ENCODE results near the gene GLYR1.

DNA sequence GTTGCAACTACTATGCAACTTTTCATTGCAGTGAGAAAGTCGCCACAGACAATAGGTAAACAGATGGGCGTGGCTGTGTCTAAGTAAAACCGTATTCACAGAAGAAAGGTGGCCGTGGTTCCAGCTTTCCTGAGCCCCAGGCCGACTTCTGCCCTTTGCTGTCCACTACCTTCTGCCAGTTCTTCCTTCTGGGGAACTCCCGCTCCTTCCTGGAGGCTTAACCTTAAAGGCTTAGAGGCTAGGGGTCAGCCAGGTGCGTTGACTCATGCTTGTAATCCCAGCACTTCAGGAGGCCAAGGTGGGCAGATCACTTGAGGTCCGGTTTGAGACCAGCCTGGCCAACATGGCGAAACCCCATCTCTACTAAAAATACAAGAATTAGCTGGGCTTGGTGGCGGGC, 56.8 kb downstream of the GLYR1 start:
- TF ChIP-seq, protein P1, sequence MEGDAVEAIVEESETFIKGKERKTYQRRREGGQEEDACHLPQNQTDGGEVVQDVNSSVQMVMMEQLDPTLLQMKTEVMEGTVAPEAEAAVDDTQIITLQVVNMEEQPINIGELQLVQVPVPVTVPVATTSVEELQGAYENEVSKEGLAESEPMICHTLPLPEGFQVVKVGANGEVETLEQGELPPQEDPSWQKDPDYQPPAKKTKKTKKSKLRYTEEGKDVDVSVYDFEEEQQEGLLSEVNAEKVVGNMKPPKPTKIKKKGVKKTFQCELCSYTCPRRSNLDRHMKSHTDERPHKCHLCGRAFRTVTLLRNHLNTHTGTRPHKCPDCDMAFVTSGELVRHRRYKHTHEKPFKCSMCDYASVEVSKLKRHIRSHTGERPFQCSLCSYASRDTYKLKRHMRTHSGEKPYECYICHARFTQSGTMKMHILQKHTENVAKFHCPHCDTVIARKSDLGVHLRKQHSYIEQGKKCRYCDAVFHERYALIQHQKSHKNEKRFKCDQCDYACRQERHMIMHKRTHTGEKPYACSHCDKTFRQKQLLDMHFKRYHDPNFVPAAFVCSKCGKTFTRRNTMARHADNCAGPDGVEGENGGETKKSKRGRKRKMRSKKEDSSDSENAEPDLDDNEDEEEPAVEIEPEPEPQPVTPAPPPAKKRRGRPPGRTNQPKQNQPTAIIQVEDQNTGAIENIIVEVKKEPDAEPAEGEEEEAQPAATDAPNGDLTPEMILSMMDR (IDR thresholded peaks at IDR 0.05), result no peak
- TF ChIP-seq POLR2A (IDR thresholded peaks at IDR 0.05), result no peak
